GM21423 (cell line): ENCODE results near the gene LCNL1.

Experiments
- ATAC-seq: cut with Tn5 transposase; IDR thresholded peaks from one replicate; pipeline ENCODE4 v1.9.1; 2021; ENCODE audit warnings: mild to moderate bottlenecking, moderate library complexity; ENCODE audit not compliant: unreplicated experiment

The LCNL1 gene

DNA sequence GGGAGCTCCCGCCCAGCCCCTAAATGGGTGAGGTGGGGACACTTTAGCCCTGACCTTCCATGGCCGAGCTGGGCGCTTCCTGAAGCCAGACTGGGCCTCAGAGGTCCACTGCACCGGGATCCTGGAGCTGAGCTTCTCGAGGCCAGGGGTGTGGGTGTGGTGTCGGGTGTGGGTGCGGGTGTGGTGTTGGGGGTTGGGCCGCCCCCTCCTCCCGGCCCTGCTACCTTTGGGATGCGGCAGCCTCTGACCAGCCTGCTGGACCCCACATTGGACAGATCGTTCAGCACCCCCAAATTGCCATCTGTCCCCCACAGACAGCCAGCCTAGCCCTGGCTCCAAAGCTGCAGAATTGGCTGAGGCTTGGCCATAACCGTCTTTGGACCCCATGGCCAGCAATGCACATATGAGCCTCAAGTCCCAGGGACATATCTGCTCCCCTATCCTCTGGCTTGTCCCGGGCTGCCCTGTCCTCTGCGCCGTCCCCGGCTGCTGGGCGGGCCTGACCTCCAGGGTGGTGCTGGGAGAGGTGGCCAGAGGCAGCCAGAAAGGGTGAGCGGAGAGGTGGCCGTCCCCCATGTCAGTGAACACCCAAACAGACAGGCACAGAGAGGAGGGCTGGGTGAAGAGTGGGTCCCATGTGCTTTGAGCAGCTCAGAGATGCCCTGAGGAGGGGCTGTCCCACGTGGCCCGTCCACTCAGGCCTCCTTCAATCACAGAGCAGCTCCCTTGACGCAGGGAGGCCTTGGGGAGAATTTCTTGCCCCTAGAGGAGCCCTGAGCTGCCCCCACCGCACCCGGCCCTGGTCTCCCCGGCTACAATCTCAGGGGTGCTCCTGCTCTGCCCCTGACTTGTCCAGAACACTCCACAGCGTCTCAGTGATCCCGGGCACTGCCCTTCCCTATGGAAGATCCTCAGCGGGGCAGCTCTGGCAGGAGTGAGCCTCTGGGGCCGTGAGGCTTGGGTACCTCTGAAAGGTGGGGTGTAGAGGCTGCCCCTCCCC is 8.9 kb upstream of the LCNL1 start:
- ATAC-seq, result no peak

DNA sequence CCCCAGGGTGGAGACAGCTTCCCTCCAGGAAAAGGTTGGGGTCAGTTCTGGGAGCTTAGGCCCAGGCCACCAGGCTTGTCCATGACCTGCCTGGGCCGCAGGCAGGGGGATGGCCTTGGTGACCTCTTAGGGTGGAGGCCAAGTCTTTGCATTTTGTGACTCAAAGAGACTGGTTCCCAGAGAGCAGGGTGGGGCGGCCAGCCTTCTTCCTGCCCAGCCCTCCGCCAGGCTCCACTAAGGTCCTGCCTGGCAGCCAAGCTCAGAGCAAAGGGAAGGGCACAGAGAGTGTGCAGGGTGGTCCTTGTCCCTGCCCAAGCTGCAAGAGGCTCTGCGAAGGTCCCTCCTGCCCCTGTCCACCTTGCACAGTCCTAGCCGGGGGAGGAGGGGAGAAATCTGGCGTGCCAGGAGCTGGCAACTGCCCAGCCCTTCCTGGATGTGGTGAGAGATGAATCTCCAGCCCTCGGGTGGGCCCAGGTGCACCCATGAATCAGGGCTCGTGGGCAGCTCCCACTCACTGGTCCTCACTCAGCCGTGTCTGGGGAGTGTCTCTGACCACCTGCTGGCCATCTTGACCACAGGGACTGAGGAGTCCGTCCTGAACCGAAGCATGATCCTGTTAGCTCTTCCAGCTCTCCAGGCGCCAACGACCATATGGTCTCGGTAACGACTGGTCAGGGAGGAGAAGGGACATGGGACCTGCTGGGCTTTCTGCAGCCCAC is 7.8 kb upstream of the LCNL1 start:
- ATAC-seq, result no peak

DNA sequence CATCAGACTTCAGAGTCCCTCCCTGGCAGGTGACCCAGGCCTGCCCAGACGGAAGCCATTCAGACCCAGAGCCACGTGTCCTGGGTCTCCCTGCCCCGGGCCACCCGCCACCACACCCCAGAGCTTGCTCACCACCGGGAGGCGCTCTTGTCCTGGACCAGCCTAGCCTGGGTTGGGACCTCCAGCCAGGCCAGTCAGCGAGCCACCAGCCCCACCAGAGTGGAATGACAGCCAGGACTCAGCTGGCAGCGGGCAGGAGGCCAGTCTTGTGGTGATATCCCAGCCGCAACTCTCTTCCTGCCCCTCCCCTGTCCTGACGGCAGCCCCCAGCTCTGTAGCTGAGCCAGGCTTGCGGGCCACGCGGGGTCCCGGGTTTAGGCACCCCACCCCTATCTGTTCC is 7.1 kb upstream of the LCNL1 start:
- no peak for ATAC-seq

DNA sequence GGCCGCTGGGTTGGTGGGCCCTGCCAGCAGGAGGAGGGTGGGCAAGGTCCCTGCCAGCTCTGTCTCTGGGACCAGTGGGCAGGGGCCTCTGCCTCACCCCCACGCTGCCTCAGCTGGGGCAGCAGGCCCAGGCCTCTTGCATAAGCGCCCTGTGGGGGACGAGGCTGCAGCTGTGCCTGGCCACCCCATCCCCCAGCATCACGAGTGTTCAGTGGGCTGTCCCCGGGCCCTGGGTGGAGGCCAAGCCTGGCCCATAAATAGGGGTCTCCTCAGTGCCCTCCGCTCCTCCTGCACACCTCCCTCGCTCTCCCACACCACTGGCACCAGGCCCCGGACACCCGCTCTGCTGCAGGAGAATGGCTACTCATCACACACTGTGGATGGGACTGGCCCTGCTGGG is 5.6 kb upstream of the LCNL1 start, which contains the start of gene PTGDS:
Gene PTGDS, plus strand, starts transcription at position 282 of the 400 bp plus-strand sequence. Its CDS starts 75 bp downstream, at position 357.
- no peak for ATAC-seq

DNA sequence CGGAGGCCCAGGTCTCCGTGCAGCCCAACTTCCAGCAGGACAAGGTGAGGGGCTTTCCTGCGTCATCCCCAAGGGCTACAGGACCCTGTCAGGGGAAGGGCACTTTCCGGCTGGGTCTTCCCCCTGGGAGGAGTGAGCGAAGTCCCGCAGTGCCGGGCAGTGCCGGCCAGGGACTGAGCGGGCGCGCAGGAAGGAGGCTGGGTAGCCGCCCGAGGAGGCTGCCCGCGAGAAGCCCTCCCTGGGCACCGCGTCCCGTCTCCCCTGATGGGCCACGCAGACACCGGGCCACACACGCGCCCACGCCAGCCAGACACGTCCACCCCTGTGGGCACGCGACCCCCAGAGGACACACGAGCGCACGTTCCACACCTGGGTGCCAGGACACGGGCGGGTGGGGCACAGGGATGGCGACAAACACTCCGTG is 5.1 kb upstream of the LCNL1 start:
- ATAC-seq, result no peak

DNA sequence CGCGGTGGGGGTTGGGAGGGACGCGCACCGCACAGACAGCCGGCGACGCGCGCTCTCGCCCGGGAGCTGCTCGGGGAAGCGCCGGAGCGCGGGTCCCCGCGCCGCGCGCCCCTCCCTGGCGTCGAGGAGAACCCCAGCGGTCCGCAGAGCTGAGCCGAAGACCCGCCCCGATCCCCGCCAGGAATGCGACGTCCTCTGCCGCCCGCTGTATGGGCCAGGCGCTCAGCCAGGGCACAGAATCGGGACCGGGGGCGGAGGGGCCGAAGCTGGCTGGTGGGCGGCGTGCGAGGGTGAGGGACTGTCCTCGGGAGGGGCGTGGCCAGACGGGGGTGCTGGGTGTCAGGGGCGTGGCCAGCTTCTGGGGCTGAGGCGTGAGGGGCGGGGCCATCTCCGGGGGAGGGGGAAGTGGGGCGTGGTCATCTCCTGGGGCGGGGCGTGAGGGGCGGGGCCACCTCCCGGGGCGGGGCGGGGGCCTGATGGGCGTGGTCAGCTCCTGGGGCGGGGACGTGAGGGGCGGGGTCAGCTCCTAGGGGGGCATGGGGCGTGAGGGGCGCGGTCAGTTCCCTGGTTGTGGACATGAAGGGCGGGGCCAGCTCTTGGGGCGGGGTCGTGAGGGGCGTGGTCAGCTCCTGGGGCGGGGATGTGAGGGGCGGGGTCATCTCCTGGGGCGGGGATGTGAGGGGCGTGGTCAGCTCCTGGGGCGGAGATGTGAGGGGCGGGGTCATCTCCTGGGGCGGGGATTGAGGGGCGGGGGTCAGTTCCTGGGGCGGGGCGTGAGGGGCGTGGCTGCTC is 4.5 kb upstream of the LCNL1 start:
- no peak for ATAC-seq

DNA sequence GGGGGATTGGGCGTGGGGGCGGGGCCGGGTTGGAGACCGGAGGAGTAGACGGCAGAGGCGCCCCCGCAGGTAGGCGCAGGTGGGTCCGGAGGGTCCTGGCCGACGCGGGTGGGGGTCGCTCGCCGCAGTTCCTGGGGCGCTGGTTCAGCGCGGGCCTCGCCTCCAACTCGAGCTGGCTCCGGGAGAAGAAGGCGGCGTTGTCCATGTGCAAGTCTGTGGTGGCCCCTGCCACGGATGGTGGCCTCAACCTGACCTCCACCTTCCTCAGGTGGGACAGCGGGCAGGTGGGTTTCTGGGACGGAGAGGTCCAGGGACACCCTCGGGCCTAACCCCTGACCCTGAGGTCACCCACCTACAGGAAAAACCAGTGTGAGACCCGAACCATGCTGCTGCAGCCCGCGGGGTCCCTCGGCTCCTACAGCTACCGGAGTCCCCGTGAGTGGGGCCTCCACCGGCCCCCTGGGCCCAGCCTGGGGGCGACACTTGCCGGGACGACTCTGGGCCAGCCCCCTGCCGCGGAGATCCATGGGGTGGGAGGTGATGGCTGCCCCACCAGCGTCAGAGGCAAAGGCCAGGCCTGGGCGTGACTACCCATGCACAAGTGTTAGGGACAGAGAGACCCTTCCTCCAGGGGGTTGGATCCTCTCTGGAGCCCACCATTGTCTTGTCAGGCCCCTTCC is 3.8 kb upstream of the LCNL1 start:
- ATAC-seq, result no peak

DNA sequence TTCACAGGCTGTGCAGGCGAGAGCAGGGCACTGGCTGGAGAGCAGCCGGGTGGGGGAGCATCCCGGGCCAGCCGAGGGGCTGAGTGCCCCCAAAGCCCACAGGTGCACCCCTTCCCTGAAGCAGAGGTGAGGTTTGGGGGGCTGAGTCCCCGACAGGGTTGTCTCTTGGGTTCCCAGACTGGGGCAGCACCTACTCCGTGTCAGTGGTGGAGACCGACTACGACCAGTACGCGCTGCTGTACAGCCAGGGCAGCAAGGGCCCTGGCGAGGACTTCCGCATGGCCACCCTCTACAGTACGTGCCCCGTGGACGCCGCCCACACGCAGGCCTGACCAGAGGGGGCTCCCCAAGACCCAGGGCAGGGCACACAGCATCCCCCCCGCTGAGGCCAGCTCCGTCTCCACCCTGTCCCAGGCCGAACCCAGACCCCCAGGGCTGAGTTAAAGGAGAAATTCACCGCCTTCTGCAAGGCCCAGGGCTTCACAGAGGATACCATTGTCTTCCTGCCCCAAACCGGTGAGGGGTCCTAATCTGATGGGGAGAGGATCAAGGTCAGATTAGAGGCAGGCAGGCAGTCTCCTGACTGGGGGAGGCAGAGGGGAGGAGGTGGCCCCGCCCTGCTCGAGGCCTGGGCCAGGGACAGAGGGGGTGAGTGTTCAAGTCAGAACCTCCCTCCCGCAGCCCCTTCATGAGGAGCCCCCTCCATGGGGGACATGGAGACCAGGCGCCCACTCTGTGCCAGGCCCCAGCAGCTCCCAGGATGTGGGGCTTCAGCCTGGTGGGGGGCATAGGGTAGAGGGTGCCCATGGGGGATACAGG is 2.8 kb upstream of the LCNL1 start:
- ATAC-seq, result no peak

DNA sequence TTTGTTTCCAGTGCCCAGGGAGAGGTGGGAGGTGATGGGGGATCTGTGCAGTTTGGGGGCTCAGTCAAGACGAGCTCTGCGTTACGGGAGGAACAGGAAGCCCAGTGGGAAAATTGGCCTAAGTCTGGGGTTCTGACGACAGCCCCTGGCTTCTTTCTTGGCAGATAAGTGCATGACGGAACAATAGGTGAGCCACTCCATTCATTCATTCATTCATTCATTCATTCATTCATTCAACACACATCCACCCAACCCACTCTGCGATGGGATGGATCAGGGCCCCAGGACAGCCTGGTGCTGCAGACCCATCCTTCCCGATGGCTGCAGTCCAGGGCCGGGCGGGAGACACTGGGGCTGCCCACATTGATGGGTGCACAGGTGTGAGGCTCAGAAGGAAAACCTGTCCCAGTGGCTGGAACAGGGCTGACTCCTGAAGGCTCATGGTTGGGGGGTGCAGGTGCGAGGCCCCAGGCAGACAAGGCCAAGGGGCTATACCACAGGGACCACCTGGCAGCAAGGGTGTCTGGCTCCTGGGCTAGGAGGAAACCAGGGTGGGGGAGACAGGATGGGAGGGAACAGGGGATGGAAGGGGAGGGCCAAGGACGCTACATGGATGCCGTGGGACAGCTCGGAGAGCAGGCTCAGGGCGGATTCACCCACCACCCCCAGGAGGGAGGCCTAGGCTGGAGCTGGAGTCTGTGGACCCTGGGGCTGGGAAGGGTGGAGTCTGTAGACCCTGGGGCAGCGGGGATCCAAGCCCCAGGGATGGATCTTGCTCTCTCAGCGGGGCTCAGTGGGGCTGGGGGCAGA is 1.9 kb upstream of the LCNL1 start:
- no peak for ATAC-seq

DNA sequence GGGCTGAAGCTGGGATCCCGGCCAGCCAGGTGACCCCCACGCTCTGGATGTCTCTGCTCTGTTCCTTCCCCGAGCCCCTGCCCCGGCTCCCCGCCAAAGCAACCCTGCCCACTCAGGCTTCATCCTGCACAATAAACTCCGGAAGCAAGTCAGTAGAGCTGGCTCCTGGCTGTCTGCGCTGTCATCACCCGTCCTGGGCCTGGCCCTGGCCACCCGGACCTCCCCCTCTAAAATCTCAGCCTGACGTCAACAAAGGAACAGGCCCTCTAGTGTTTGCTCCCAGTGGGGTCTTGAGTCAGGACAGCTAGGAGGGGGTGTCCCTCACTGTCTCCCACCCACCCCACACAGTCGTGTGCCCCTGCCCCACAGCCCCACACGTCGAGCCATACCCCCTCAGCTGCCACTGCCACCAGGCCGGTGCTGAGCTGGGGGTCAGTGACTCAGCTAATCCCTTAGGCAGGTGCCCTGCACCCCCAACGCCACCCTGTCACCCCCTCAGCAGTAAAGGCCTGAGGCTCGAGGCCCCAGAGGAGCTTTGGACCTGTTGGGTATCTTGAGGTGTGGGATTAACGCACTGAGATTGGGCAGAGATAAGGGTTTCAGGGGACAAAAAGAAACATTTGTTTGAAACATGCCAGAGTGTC is 1.1 kb upstream of the LCNL1 start:
- ATAC-seq, result no peak

DNA sequence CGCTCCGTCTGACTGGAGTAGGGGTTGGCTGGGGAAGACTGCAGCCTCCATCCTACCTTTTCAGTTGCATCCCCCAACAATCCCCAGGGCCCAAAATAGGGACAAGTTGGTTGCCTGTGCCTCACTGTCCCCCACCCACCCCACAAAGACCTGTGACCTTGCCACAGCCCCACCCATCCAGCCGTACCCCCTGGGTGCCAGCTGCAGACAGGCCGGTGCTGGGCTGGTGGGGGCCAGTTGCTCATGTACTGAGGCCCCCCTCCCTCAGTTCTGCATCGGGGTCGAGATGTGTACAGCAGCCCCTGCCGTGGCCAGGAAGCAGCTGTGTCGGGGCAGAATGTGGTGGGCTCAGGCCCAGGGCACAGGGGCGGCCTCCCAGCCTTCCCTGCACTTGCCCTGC is 374 bp downstream of the LCNL1 start:
- no peak for ATAC-seq

DNA sequence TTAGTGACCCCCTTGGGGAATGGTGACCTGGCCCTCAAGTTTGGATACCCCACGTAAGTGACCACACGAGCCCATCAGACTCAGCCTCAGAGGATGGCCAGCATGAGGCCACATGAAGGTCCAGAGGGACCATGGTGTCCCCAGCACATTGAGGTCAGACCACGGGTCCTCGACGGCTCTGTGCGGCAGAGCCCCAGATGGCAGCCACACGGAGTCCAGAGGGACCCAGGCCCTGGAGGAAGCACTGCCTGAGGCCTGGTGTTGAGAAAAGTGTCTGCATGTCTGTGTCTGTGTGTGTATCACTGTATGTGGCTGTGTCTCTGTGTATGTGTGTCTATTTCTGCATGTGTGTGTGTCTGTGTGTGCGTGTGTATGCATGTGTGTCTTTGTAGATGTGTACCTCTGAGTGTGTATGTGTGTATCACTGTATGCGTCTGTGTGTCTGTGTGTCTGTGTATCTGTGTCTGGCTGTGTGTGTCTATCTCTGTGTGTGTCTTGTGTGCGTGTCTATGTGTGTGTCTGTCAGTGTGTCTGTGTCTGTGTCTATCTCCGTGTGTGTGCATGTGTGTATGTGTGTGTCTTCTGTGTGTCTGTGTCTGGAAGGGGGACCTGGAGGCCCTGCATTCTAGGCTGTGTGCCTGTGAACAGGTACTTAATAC is 992 bp downstream of the LCNL1 start:
- no peak for ATAC-seq

DNA sequence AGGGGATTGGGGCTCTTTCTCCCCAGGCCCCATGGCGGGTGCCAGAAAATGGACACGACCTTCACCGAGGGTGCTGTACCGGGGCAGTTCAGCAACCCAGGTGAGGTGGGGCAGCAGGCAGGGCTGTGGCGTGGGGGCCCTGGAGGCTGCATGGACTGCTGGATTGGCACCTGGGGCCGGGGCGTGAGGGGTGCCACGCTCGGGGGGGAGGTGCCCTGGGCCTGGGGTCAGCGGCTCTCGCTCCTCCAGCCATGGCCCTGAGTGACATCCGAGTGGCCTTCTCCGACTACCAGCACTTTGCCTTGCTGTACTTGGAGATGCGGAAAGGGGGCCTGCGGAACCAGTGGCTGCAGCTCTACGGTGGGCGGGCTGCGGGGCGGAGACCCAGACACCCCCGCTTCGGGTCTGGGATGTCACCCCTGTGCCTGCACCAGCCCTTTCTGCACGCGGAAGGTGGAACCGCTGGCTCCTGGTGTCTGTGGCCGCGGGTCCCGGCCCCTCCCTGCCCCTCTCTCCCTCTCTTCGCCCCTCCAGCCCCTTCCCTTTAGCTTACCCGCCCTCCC is 1.8 kb downstream of the LCNL1 start:
- no peak for ATAC-seq

DNA sequence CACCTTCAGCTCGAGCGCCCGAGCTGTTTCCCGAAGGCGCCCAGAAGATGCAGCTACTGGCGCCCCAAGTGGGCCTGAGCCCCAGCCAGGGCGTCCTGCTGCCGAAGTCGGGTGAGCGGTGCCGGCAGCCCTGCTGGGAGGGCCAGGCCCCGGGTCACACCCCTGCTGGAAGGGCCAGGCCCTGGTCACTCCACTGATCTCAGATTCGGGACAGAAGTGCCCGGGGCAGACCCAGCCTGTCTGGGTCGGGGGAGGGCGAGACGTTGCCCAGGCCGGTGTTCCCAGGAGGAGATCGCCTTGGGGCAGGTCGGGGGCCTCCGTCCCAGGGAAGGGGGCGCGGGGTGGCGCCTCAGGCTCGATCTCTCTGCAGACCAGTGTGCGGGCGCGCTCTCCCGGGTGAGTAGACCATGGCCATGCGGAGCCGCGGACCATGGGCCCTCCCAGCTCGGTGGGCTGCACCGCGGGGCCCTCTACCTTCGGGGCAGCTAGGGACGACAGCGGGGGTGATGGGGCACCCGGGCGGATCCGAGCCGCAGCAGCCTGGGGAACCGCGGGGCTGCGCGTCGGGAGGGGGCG is 2.3 kb downstream of the LCNL1 start:
- ATAC-seq, result no peak

DNA sequence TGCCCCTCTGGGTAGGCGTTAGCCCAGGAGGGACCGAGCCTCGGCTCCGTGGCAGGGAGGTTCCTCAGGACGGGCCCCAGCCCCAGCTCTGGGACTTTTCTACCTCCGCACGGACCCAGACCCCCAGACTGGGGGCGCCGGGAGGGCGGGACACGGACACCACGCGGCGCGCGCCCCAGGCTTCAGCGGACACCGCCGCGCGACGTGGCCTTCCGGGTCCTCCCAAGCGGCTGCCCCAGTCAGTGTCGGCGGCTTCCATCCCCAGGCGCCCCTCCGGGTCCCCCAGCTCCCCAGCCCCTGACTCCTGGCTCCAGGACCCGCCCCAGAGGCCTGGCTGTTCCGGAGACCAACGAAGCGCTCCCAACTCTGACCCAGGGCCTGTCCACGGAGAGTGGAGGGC is 3.1 kb downstream of the LCNL1 start:
- ATAC-seq, result no peak

DNA sequence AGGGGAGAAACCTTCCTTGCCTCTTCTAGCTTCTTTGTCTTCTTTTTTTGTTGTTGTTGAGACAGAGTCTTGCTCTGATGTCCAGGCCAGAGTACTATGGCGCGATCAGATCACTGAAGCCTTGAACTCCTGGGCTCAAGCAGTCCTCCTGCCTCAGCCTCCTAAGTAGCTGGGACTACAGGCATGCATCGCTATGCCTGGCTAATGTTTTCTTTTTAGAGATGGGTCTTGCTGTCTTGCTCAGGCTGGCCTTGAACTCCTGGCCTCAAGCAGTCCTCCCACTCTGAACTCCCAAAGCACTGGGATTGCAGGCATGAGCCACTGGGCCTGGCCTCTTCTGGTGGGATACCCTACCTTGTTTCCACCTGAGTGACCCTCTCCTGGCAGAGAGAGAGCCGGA is 6.1 kb downstream of the LCNL1 start:
- ATAC-seq, result no peak

DNA sequence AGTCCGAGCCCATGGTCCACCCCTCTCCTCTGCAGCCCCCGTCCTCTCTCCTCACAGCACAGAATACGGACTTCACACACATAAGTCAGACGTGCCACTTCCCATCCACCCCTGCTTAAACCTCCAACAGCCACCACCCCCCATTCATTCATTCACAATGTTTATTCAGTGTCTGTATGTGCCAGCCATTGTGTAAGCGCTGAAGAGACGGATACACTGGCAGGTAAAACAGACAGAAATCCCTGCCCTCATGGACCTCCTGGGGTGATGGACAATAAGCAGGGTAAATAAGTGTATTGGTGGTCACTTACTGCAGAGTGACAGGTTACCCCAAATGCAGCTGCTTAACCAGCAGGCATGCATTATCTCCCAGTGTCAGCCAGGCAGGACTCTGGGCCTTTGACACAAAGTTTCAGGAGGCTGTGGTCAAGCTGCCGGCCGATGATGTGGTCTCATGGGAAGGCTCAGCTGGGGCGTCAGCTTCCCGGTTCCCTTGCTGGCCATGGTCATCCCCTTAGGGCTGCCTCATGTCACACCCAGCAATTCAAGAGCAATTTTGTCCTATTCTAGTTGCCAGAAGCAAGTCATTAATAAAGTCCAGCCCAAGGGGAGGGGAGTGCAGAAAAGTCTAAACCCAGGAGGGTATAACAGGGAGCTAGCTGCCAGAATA is 7.6 kb downstream of the LCNL1 start:
- ATAC-seq, result no peak
